GM23338 (cell line): ENCODE measurements around the gene MACROD1. TPM values are rescaled to one million over a fixed set of nuclear protein-coding genes. Genes with fewer than 3 reads are reported as not detected.

Source experiments
- ATAC-seq: fragments of 200-7000 bp; cut with Tn5 transposase; 3 replicates; pipeline ENCODE4 v1.9.1; 2020
- DNase-seq: peaks from one replicate; pipeline ENCODE4 v3.0.0-alpha.2; 2015; ENCODE audit warnings: low spot score
- H2AFZ ChIP-seq: fragments of 200-600 bp; sonication (generic); 2 replicates; pipeline ENCODE4 v1.8.0; 2016; ENCODE audit warnings: antibody characterized with exemption, mild to moderate bottlenecking, moderate library complexity
- H3F3A ChIP-seq: fragments of 200-600 bp; sonication (generic); replicated peaks from 2 replicates; pipeline ENCODE4 v1.8.0; 2017; ENCODE audit warnings: antibody characterized with exemption, mixed run types, low read depth
- H3K27ac ChIP-seq: fragments of 200-600 bp; sonication (generic); 2 replicates; pipeline ENCODE4 v1.6.1; 2016; ENCODE audit warnings: low read depth
- H3K27me3 ChIP-seq: fragments of 200-600 bp; sonication (generic); 2 replicates; pipeline ENCODE4 v1.8.0; 2016; ENCODE audit warnings: mild to moderate bottlenecking, mixed run types, moderate library complexity; ENCODE audit not compliant: insufficient read depth
- H3K36me3 ChIP-seq: fragments of 200-600 bp; sonication (generic); 2 replicates; pipeline ENCODE4 v1.8.0; 2016; ENCODE audit warnings: mild to moderate bottlenecking; ENCODE audit not compliant: insufficient read depth
- H3K4me1 ChIP-seq: fragments of 200-600 bp; sonication (generic); 2 replicates; pipeline ENCODE4 v1.8.0; 2016; ENCODE audit warnings: mild to moderate bottlenecking, moderate library complexity; ENCODE audit not compliant: insufficient read depth
- H3K4me2 ChIP-seq: fragments of 200-600 bp; sonication (generic); 2 replicates; pipeline ENCODE4 v1.7.1; 2017; ENCODE audit warnings: mixed run types
- H3K4me3 ChIP-seq: fragments of 200-600 bp; sonication (generic); 2 replicates; pipeline ENCODE4 v1.6.1; 2016; ENCODE audit warnings: mixed run types
- H3K79me2 ChIP-seq: fragments of 200-600 bp; sonication (generic); replicated peaks from 2 replicates; pipeline ENCODE4 v1.8.0; 2017; ENCODE audit warnings: mild to moderate bottlenecking; ENCODE audit not compliant: insufficient read depth
- H3K9me2 ChIP-seq: fragments of 200-600 bp; sonication (generic); 2 replicates; pipeline ENCODE4 v1.8.0; 2017; ENCODE audit not compliant: insufficient read depth
- H4K20me1 ChIP-seq: fragments of 200-600 bp; sonication (generic); replicated peaks from 2 replicates; pipeline ENCODE4 v1.8.0; 2017; ENCODE audit warnings: mild to moderate bottlenecking; ENCODE audit not compliant: insufficient read depth
- H3K27ac Mint-ChIP-seq: 2 replicates; pipeline ENCODE4 v1.8.0; 2020; ENCODE audit warnings: inconsistent platforms, mild to moderate bottlenecking, moderate library complexity, mixed read lengths
- H3K27me3 Mint-ChIP-seq: 3 replicates; pipeline ENCODE4 v1.8.0; 2022; ENCODE audit warnings: low read depth, mild to moderate bottlenecking, moderate library complexity, mixed read lengths, inconsistent platforms; ENCODE audit not compliant: insufficient read depth, poor library complexity
- H3K36me3 Mint-ChIP-seq: 3 replicates; pipeline ENCODE4 v1.8.0; 2021; ENCODE audit warnings: low read depth, mild to moderate bottlenecking, inconsistent platforms, moderate library complexity, mixed read lengths
- H3K4me1 Mint-ChIP-seq: 3 replicates; pipeline ENCODE4 v1.8.0; 2020; ENCODE audit warnings: mild to moderate bottlenecking, inconsistent platforms, mixed read lengths
- H3K4me3 Mint-ChIP-seq: 3 replicates; pipeline ENCODE4 v1.8.0; 2021; ENCODE audit warnings: moderate library complexity, mild to moderate bottlenecking, inconsistent platforms, mixed read lengths
- H3K9me3 Mint-ChIP-seq: 3 replicates; pipeline ENCODE4 v1.8.0; 2020; ENCODE audit warnings: moderate library complexity, mild to moderate bottlenecking, inconsistent platforms, mixed read lengths
- CREB1 ChIP-seq: fragments of 250-450 bp; sonication (Bioruptor Pico); IDR thresholded peaks from 2 replicates; pipeline ENCODE4 v1.5.0; 2020; ENCODE audit warnings: low read depth, mild to moderate bottlenecking, moderate library complexity
- CTCF ChIP-seq, 2 experiments: fragments of 200-600 bp in 1 of 2; sonication (generic) in 1 of 2; conservative IDR thresholded peaks; 2 replicates each; pipeline versions ENCODE4 v1.5.1 to v1.6.1; 2016 to 2017; ENCODE audit warnings: antibody characterized with exemption in 2 of 2, low read depth in 2 of 2, mild to moderate bottlenecking in 2 of 2, moderate library complexity in 1 of 2
- ETS1 ChIP-seq: IDR thresholded peaks from 2 replicates; pipeline ENCODE4 v1.6.1; 2016; ENCODE audit warnings: antibody characterized with exemption
- EZH2 ChIP-seq: fragments of 200-600 bp; sonication (generic); IDR thresholded peaks from one replicate; pipeline ENCODE4 v1.8.0; 2017; ENCODE audit warnings: antibody characterized with exemption, mild to moderate bottlenecking, low read depth; ENCODE audit not compliant: unreplicated experiment
- EZH2phosphoT487 ChIP-seq: fragments of 200-600 bp; sonication (generic); IDR thresholded peaks from one replicate; pipeline ENCODE4 v1.8.1; 2018; ENCODE audit warnings: antibody characterized with exemption; ENCODE audit not compliant: unreplicated experiment
- JUNB ChIP-seq: IDR thresholded peaks from one replicate; pipeline ENCODE4 v1.6.1; 2016; ENCODE audit warnings: antibody characterized with exemption; ENCODE audit not compliant: unreplicated experiment
- NANOG ChIP-seq: IDR thresholded peaks from 2 replicates; pipeline ENCODE4 v1.6.1; 2016; ENCODE audit warnings: antibody characterized with exemption, borderline replicate concordance
- POLR2AphosphoS5 ChIP-seq: IDR thresholded peaks from 2 replicates; pipeline ENCODE4 v1.6.1; 2016; ENCODE audit warnings: antibody characterized with exemption, low read depth
- REST ChIP-seq: IDR thresholded peaks from one replicate; pipeline ENCODE4 v1.6.1; 2018; ENCODE audit warnings: antibody characterized with exemption; ENCODE audit not compliant: unreplicated experiment
- STAT1 ChIP-seq: IDR thresholded peaks from one replicate; pipeline ENCODE4 v1.6.1; 2016; ENCODE audit warnings: antibody characterized with exemption; ENCODE audit not compliant: unreplicated experiment
- ZNF114 ChIP-seq: fragments of 250-450 bp; sonication (Bioruptor Pico); IDR thresholded peaks from 2 replicates; pipeline ENCODE4 v1.5.0; 2020; ENCODE audit warnings: mild to moderate bottlenecking, moderate library complexity
- ZNF331 ChIP-seq: fragments of 250-450 bp; sonication (Bioruptor Pico); IDR thresholded peaks from 2 replicates; pipeline ENCODE4 v1.5.0; 2020; ENCODE audit warnings: low read depth, mild to moderate bottlenecking, moderate library complexity
- ZNF462 ChIP-seq: fragments of 250-450 bp; sonication (Bioruptor Pico); IDR thresholded peaks from 2 replicates; pipeline ENCODE4 v1.5.0; 2020; ENCODE audit warnings: mild to moderate bottlenecking, moderate library complexity
- polyA plus RNA-seq: library from polyadenylated mRNA; unstranded; fragments of >200 nt; fragmentation: Nextera tagmentation; extraction: Ambion mirVana; gene quantifications from 2 replicates; pipeline ENCODE4 v1.2.1, GENCODE V29; 2016
- total RNA-seq: library from RNA; depleted of rRNA; stranded (reverse); fragments of >200 nt; shearing (Covaris generic); gene quantifications from 2 replicates; pipeline ENCODE4 v1.2.3, GENCODE V29; 2014

The MACROD1 gene
- total and polyA plus RNA-seq, 2 experiments from 2014 or later = 33.0 to 51.6 TPM

GRCh38 chr11:64048042-64048854 is 117.7 kb downstream of the MACROD1 start:
- TF ChIP-seq CTCF (conservative IDR thresholded peaks at IDR 0.05; ENCODE audit: low read depth in 2 of 2) = no peak
- no peak for TF ChIP-seq EZH2phosphoT487
- no peak for TF ChIP-seq STAT1
- no peak for TF ChIP-seq REST
- no peak for TF ChIP-seq ETS1
- TF ChIP-seq POLR2AphosphoS5 = no peak
- TF ChIP-seq ZNF462 (CRISPR knock-in tag) = no peak
- TF ChIP-seq ZNF331 (CRISPR knock-in tag) = no peak
- TF ChIP-seq EZH2 = no peak
- no peak for TF ChIP-seq JUNB
- TF ChIP-seq CREB1 (CRISPR knock-in tag) = no peak
- no peak for TF ChIP-seq ZNF114 (CRISPR knock-in tag)
- TF ChIP-seq NANOG = no peak
- no peaks in the 10 kb centered on the region for H3K79me2 ChIP-seq
- no peak overlapping the region for H3K27ac ChIP-seq
- no peaks in the 10 kb centered on the region for H3K36me3 ChIP-seq
- peaks cover 2% of the 10 kb centered on the region; the same call in 1 of the 2 replicates for H3K4me1 ChIP-seq
- H3K4me3 ChIP-seq = no peak overlapping the region
- H3K27ac Mint-ChIP-seq = no peak overlapping the region
- H3K9me2 ChIP-seq = no peaks in the 10 kb centered on the region
- no peaks in the 10 kb centered on the region for H3K9me3 Mint-ChIP-seq
- H3F3A ChIP-seq = 0 out of 2 replicates have a peak, but pooled peaks cover 2% of the 10 kb centered on the region
- no peaks in the 10 kb centered on the region for H3K36me3 Mint-ChIP-seq
- H3K27me3 Mint-ChIP-seq = peaks cover 41% of the 10 kb centered on the region
- ATAC-seq = peak; percentile 24; the same call in 2 of the 3 replicates
- H3K4me2 ChIP-seq = no peak overlapping the region
- peaks cover 8% of the 10 kb centered on the region; the same call in 1 of the 2 replicates for H4K20me1 ChIP-seq
- H3K4me1 Mint-ChIP-seq = peaks cover 9% of the 10 kb centered on the region
- H3K27me3 ChIP-seq = peaks cover 91% of the 10 kb centered on the region
- no peak overlapping the region for H2AFZ ChIP-seq
- no peak for DNase-seq
- H3K4me3 Mint-ChIP-seq = no peak overlapping the region
